ENCODE data around the gene BLOC1S5. TPM values are rescaled to one million over a fixed set of nuclear protein-coding genes. Genes with fewer than 3 reads are reported as not detected.

Gene BLOC1S5
- total and polyA plus RNA-seq, 4 donors = 3.5 to 20.5 (median 6.6) TPM

GRCh38 chr6:8087870-8088754, 23.9 kb upstream of the BLOC1S5 start:
- no peak overlapping the region for H3K4me3 ChIP-seq
- no peak for DNase-seq
- peaks cover 0 to 9% (median 0%) of the 10 kb centered on the region in 5 donors for H3K4me1 ChIP-seq (ENCODE audit: control insufficient read depth in 5 of 5, insufficient read depth in 5 of 5, low read length in 5 of 5)
- ATAC-seq (ENCODE audit: insufficient read depth, low FRiP score) = no peak
- H3K9ac ChIP-seq (ENCODE audit: insufficient read depth in 1 of 2, low read length in 2 of 2) = no peak overlapping the region
- peaks cover 16 to 26% (median 21%) of the 10 kb centered on the region in 4 donors for H3K36me3 ChIP-seq (ENCODE audit: control insufficient read depth in 4 of 4, insufficient read depth in 4 of 4, low read length in 4 of 4)
- 98% methylated on average over 5 of the region's 5 CpGs for WGBS, 2 donors
- H3K27ac ChIP-seq (ENCODE audit: low read depth in 1 of 2, low read length in 1 of 2) = no peak overlapping the region
- peaks cover 0 to 2% (median under 1%) of the 10 kb centered on the region in 4 donors for H3K9me3 ChIP-seq (ENCODE audit: control insufficient read depth in 4 of 4, insufficient read depth in 3 of 4, low read length in 3 of 4)
- H3K27me3 ChIP-seq (ENCODE audit: control insufficient read depth in 3 of 3, insufficient read depth in 3 of 3, low read length in 2 of 3) = no peaks in the 10 kb centered on the region
- no peak for TF ChIP-seq CTCF (IDR thresholded peaks at IDR 0.05; ENCODE audit: control extremely low read depth, extremely low read depth)

- Histone ChIP-seq H3K36me3 (ENCODE audit: control insufficient read depth in 4 of 4, insufficient read depth in 4 of 4, low read length in 4 of 4) (peaks cover 16 to 26% (median 21%) of the 10 kb centered on the region in 4 donors), H3K4me1 (ENCODE audit: control insufficient read depth in 5 of 5, insufficient read depth in 5 of 5, low read length in 5 of 5) (peaks cover 0 to 13% (median 0%) of the 10 kb centered on the region in 5 donors), H3K9ac (ENCODE audit: insufficient read depth in 1 of 2, low read length in 2 of 2) (no peak overlapping the region), H3K4me3 (no peak overlapping the region), H3K27ac (ENCODE audit: low read depth in 1 of 2, low read length in 1 of 2) (no peak overlapping the region), H3K9me3 (ENCODE audit: control insufficient read depth in 4 of 4, insufficient read depth in 3 of 4, low read length in 3 of 4) (peaks cover 0 to 2% (median under 1%) of the 10 kb centered on the region in 4 donors), H3K27me3 (ENCODE audit: control insufficient read depth in 3 of 3, insufficient read depth in 3 of 3, low read length in 2 of 3) (no peaks in the 10 kb centered on the region)
- no peak for TF ChIP-seq CTCF (IDR thresholded peaks at IDR 0.05; ENCODE audit: control extremely low read depth, extremely low read depth)
- no peak for ATAC-seq (ENCODE audit: insufficient read depth, low FRiP score)
- WGBS, 2 donors = 86 to 94% methylated on average over 9 of the region's 9 CpGs
- DNase-seq = no peak
Measured at GRCh38 chr6:8086755-8087306, 22.6 kb upstream of the BLOC1S5 start.

GRCh38 chr6:8085053-8085511, 20.9 kb upstream of the BLOC1S5 start:
- Histone ChIP-seq H3K27me3 (ENCODE audit: control insufficient read depth in 3 of 3, insufficient read depth in 3 of 3, low read length in 2 of 3) (no peaks in the 10 kb centered on the region), H3K9ac (ENCODE audit: insufficient read depth in 1 of 2, low read length in 2 of 2) (no peak overlapping the region), H3K36me3 (ENCODE audit: control insufficient read depth in 4 of 4, insufficient read depth in 4 of 4, low read length in 4 of 4) (peaks cover 10 to 26% (median 19%) of the 10 kb centered on the region in 4 donors), H3K27ac (ENCODE audit: low read depth in 1 of 2, low read length in 1 of 2) (no peak overlapping the region), H3K4me1 (ENCODE audit: control insufficient read depth in 5 of 5, insufficient read depth in 5 of 5, low read length in 5 of 5) (peaks cover 0 to 18% (median 0%) of the 10 kb centered on the region in 5 donors), H3K9me3 (ENCODE audit: control insufficient read depth in 4 of 4, insufficient read depth in 3 of 4, low read length in 3 of 4) (peaks cover 0 to 2% (median 0%) of the 10 kb centered on the region in 4 donors), H3K4me3 (no peak overlapping the region)
- ATAC-seq (ENCODE audit: insufficient read depth, low FRiP score) (peak; percentile 68), DNase-seq (no peak)
- no peak for TF ChIP-seq CTCF (IDR thresholded peaks at IDR 0.05; ENCODE audit: control extremely low read depth, extremely low read depth)
- 39 to 76% methylated on average over 2 of the region's 2 CpGs for WGBS, 2 donors
